ENCODE measurements around the gene LIPG.

LIPG gene

GRCh38 chr18:49609256-49610021 lies 47.6 kb downstream of the LIPG start:
- TF ChIP-seq, protein P1, sequence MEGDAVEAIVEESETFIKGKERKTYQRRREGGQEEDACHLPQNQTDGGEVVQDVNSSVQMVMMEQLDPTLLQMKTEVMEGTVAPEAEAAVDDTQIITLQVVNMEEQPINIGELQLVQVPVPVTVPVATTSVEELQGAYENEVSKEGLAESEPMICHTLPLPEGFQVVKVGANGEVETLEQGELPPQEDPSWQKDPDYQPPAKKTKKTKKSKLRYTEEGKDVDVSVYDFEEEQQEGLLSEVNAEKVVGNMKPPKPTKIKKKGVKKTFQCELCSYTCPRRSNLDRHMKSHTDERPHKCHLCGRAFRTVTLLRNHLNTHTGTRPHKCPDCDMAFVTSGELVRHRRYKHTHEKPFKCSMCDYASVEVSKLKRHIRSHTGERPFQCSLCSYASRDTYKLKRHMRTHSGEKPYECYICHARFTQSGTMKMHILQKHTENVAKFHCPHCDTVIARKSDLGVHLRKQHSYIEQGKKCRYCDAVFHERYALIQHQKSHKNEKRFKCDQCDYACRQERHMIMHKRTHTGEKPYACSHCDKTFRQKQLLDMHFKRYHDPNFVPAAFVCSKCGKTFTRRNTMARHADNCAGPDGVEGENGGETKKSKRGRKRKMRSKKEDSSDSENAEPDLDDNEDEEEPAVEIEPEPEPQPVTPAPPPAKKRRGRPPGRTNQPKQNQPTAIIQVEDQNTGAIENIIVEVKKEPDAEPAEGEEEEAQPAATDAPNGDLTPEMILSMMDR (IDR thresholded peaks at IDR 0.05; ENCODE audit: low read depth, low read length): no peak
- no peak overlapping the region for H3K4me3 ChIP-seq (ENCODE audit: low read depth, low read length)

GRCh38 chr18:49610022-49610445 lies 48.2 kb downstream of the LIPG start:
- TF ChIP-seq, protein P1 (IDR thresholded peaks at IDR 0.05; ENCODE audit: low read depth, low read length): no peak

GRCh38 chr18:49611316-49611715 lies 49.5 kb downstream of the LIPG start:
- no peak overlapping the region for H3K4me3 ChIP-seq (ENCODE audit: low read depth, low read length)
- TF ChIP-seq, protein P1 (IDR thresholded peaks at IDR 0.05; ENCODE audit: low read depth, low read length): no peak

More at GRCh38 chr18:49610022-49610445, 48.2 kb downstream of the LIPG start:
- H3K4me3 ChIP-seq (ENCODE audit: low read depth, low read length): no peak overlapping the region

DNA sequence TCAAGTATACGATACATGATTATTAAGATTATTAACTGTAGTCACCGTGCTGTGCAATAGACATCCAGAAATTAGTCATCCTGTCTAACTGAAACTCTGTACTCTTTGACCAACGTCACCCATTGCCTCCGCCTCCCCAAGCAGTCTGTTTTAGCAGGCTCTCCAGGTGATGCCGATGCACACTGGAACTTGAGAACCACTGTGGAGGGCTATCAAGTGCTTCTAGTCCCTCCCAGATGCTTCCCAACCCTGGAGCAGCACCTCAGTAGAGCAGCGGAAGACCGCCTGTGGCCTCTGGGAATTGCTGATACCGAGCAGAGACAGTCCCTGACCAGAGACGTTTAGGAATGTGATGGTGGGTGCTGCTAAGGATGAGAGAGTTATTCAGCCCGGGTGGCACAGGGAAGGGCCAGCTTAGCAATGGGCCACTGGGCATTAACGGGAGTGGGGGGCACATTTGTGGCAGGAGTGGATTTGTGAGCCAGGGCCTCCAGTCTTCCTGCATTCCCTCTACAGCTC lies 50.7 kb downstream of the LIPG start:
- H3K4me3 ChIP-seq (ENCODE audit: low read depth, low read length): no peak overlapping the region
- TF ChIP-seq, protein P1 (IDR thresholded peaks at IDR 0.05; ENCODE audit: low read depth, low read length): no peak

- H3K4me3 ChIP-seq (ENCODE audit: low read depth, low read length): no peak overlapping the region
- TF ChIP-seq, protein P1 (IDR thresholded peaks at IDR 0.05; ENCODE audit: low read depth, low read length): no peak
These were observed 51.3 kb downstream of the LIPG start for GRCh38 chr18:49613141-49613640.

DNA sequence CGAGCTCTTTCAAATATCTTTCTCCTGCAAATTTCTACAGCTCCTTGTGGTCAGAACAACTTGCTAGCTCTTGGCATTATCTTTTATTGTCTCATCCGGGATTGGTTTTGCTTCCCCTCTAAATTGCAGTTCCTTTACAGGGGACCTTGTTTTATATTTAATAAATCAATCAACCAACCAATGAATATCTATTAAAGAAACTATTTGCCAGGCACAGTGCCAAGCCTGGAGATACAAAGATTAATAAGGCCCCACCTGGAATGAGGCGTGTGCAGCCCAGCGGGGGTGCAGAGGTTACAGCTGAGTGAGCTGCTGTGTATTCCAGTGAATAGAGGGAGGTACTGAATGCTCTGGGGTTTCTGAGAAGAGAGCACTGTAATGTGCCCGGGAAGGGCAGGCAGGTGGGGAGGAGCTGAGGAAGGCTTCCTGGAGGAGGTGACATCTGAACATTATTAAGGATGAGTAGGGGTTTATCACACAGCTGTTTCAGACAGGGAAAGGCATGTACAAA lies 51.8 kb downstream of the LIPG start:
- no peak overlapping the region for H3K4me3 ChIP-seq (ENCODE audit: low read depth, low read length)
- TF ChIP-seq, protein P1 (IDR thresholded peaks at IDR 0.05; ENCODE audit: low read depth, low read length): no peak
